Endothelial cell of umbilical vein (primary cell): ENCODE data around the gene CHST14. TPM values are rescaled to one million over a fixed set of nuclear protein-coding genes. Genes with fewer than 3 reads are reported as not detected.

ENCODE experiments used
- BruUV-seq: library from RNA; stranded (reverse); fragments of 400-500 nt; replicated peaks from 2 replicates; lab custom pipeline; 2021; lab: Mats Ljungman, UMichigan
- CTCF ChIA-PET: fragments of 300-600, 350-600 bp; sonication (Branson Sonifier 250); formaldehyde crosslinking; loops from one replicate; lab custom pipeline; 2021; ENCODE audit warnings: antibody characterized with exemption, inconsistent platforms; lab: Charles Lee
- POLR2A ChIA-PET: fragments of 300-600, 350-600 bp; sonication (Branson Sonifier 250); formaldehyde crosslinking; loops from one replicate; lab custom pipeline; 2021; ENCODE audit warnings: antibody characterized with exemption, inconsistent platforms; lab: Charles Lee
- DNase-seq: peaks from one replicate; pipeline ENCODE4 v3.0.0-alpha.2; 2011; ENCODE audit warnings: low read depth, low spot score
- FAIRE-seq: peaks from 2 replicates; lab custom pipeline; 2011; peaks lifted over from hg19 to GRCh38; lab: Jason Lieb, UNC
- H2AFZ ChIP-seq: 2 replicates; pipeline ENCODE4 v1.6.0; 2012; ENCODE audit warnings: low read depth, low read length, control low read depth, inconsistent platforms
- H3K27ac ChIP-seq: 2 replicates; pipeline ENCODE4 v1.5.1; 2011; ENCODE audit warnings: low read depth, mild to moderate bottlenecking, control low read depth, low read length, moderate library complexity; ENCODE audit not compliant: insufficient read depth
- H3K27me3 ChIP-seq, 2 experiments: 2 replicates each; pipeline versions ENCODE4 v1.6.0 to v1.6.1; 2011; ENCODE audit warnings: low read length in 2 of 2, mixed read lengths in 1 of 2; ENCODE audit not compliant: control insufficient read depth in 2 of 2, insufficient read depth in 2 of 2
- H3K36me3 ChIP-seq, 2 experiments: 2 replicates in 1 of 2; 3 replicates in 1 of 2; pipeline ENCODE4 v1.5.1; 2011; ENCODE audit warnings: low read length in 2 of 2, mild to moderate bottlenecking in 1 of 2, moderate library complexity in 1 of 2; ENCODE audit not compliant: control insufficient read depth in 2 of 2, insufficient read depth in 2 of 2; ENCODE audit errors: extremely low read depth in 1 of 2
- H3K4me1 ChIP-seq: 3 replicates; pipeline ENCODE4 v1.5.1; 2011; ENCODE audit warnings: mild to moderate bottlenecking, low read length; ENCODE audit not compliant: control insufficient read depth, insufficient read depth; ENCODE audit errors: extremely low read depth
- H3K4me2 ChIP-seq: 2 replicates; pipeline ENCODE4 v1.6.1; 2011; ENCODE audit warnings: low read length, control low read depth, mixed read lengths; ENCODE audit not compliant: insufficient read depth
- H3K4me3 ChIP-seq, 3 experiments: fragments of 200-600 bp in 1 of 3; sonication (generic), shearing (Covaris generic) in 1 of 3; replicated peaks in 1 of 3; 2 replicates each; pipeline ENCODE4 v1.5.1; 2011 to 2016; ENCODE audit warnings: control low read depth in 3 of 3, low read length in 3 of 3, mild to moderate bottlenecking in 2 of 3, inconsistent platforms in 1 of 3, low read depth in 1 of 3, moderate library complexity in 1 of 3; ENCODE audit not compliant: insufficient read depth in 1 of 3
- H3K79me2 ChIP-seq: 2 replicates; pipeline ENCODE4 v1.6.0; 2012; ENCODE audit warnings: low read length, inconsistent platforms; ENCODE audit not compliant: control insufficient read depth, insufficient read depth
- H3K9ac ChIP-seq: replicated peaks from 2 replicates; pipeline ENCODE3; 2011; ENCODE audit warnings: low read length, control low read depth; ENCODE audit not compliant: insufficient read depth; ENCODE audit errors: extremely low read depth
- H3K9me1 ChIP-seq: replicated peaks from 3 replicates; pipeline ENCODE4 v1.6.0; 2011; ENCODE audit warnings: mild to moderate bottlenecking, low read length; ENCODE audit not compliant: control insufficient read depth, insufficient read depth; ENCODE audit errors: extremely low read depth
- H3K9me3 ChIP-seq: replicated peaks from 2 replicates; pipeline ENCODE4 v1.5.1; 2012; ENCODE audit warnings: low read length, inconsistent platforms; ENCODE audit not compliant: control insufficient read depth, insufficient read depth
- H4K20me1 ChIP-seq: replicated peaks from 2 replicates; pipeline ENCODE3; 2011; ENCODE audit warnings: mild to moderate bottlenecking, low read length; ENCODE audit not compliant: control insufficient read depth, insufficient read depth; ENCODE audit errors: extremely low read depth
- CTCF ChIP-seq, 2 donors: IDR thresholded peaks; 1 replicate in 1 of 2; 2 replicates in 1 of 2; pipeline ENCODE4 v1.5.1; 2011; ENCODE audit warnings: low read length in 2 of 2, mild to moderate bottlenecking in 2 of 2, moderate library complexity in 2 of 2, control low read depth in 1 of 2, inconsistent platforms in 1 of 2, low read depth in 1 of 2; ENCODE audit not compliant: insufficient read depth in 1 of 2; ENCODE audit errors: extremely low read depth in 1 of 2
- EZH2 ChIP-seq: IDR thresholded peaks from 2 replicates; pipeline ENCODE4 v1.6.1; 2012; ENCODE audit warnings: borderline replicate concordance, low read depth, mild to moderate bottlenecking, moderate library complexity, low read length, inconsistent platforms; ENCODE audit not compliant: severe bottlenecking
- FOS ChIP-seq: IDR thresholded peaks from 2 replicates; pipeline ENCODE4 v1.6.1; 2011; ENCODE audit warnings: mild to moderate bottlenecking, low read length, moderate library complexity, borderline replicate concordance; ENCODE audit not compliant: insufficient read depth
- GATA2 ChIP-seq: IDR thresholded peaks from 2 replicates; pipeline ENCODE4 v1.7.0; 2011; ENCODE audit warnings: low read depth, mild to moderate bottlenecking, moderate library complexity, mixed read lengths, low read length; ENCODE audit not compliant: insufficient read length, insufficient read depth
- JUN ChIP-seq: IDR thresholded peaks from 2 replicates; pipeline ENCODE4 v1.6.1; 2011; ENCODE audit warnings: borderline replicate concordance, low read depth; ENCODE audit not compliant: insufficient read length, insufficient read depth
- MAX ChIP-seq: IDR thresholded peaks from 2 replicates; pipeline ENCODE4 v1.6.1; 2011; ENCODE audit not compliant: insufficient read depth, insufficient read length
- MYC ChIP-seq: IDR thresholded peaks from one replicate; pipeline ENCODE4 v1.6.1; 2011; ENCODE audit warnings: mild to moderate bottlenecking, low read depth, low read length
- POLR2A ChIP-seq: IDR thresholded peaks from 2 replicates; pipeline ENCODE4 v1.6.1; 2012; ENCODE audit warnings: low read depth, mild to moderate bottlenecking, control low read depth, low read length
- POLR2AphosphoS5 ChIP-seq: IDR thresholded peaks from 2 replicates; pipeline ENCODE4 v1.6.1; 2012; ENCODE audit warnings: low read depth, mild to moderate bottlenecking, control low read depth, low read length, moderate library complexity; ENCODE audit not compliant: insufficient read depth
- dilution Hi-C: fragments of 300-500 bp; cut with MboI; formaldehyde crosslinking; loops from one replicate; pipeline ENCODE4 v1.15.0; 2019; ENCODE audit warnings: low sequenced_read_pairs; ENCODE audit not compliant: extremely low pct_ligation_motif_present
- intact Hi-C: fragments of 100-400 bp; cut with micrococcal nuclease; formaldehyde crosslinking; loops from one replicate; pipeline ENCODE4 v1.10.0; 2022
- polyA plus RNA-seq, 4 experiments: library from polyadenylated mRNA; depleted of rRNA in 3 of 4; stranded (reverse) in 3 of 4; unstranded in 1 of 4; fragments of >200 nt; gene quantifications; 2 replicates each; pipeline versions ENCODE4 v1.2.1 to v1.2.3, GENCODE V29; 2011 to 2012; ENCODE audit warnings: missing spikeins in 1 of 4
- total RNA-seq: library from RNA; stranded (reverse); gene quantifications from 2 replicates; pipeline ENCODE4 v1.2.3, GENCODE V29; 2021

CHST14 gene
- total and polyA plus RNA-seq, 2 donors (not counting 3 experiments of a cell fraction or from before 2014, with no cell fraction given): 35.1 to 49.2 TPM

- H4K20me1 ChIP-seq: peaks cover 3% of the 10 kb centered on the region
- CTCF ChIA-PET: no interaction called here
- dilution Hi-C loops: no loop called here
- H3K9me1 ChIP-seq: no peaks in the 10 kb centered on the region
- no peak overlapping the region for H3K9ac ChIP-seq
- H3K4me2 ChIP-seq: no peak overlapping the region
- no peaks in the 10 kb centered on the region for H3K4me1 ChIP-seq
- no peak overlapping the region for H3K4me3 ChIP-seq
- no peak for FAIRE-seq
- BruUV-seq: no TSS peak
- no peak overlapping the region for H2AFZ ChIP-seq
- intact Hi-C loops: no loop called here
- TF ChIP-seq FOS (no peak), EZH2 (no peak), GATA2 (no peak), MAX (no peak), POLR2A (no peak), JUN (no peak), POLR2AphosphoS5 (no peak), MYC (no peak), CTCF (IDR thresholded peaks at IDR 0.05; ENCODE audit: extremely low read depth in 1 of 2, insufficient read depth in 1 of 2, low read depth in 1 of 2, low read length in 2 of 2) (no peak)
- POLR2A ChIA-PET: no interaction called here
- H3K9me3 ChIP-seq: no peaks in the 10 kb centered on the region
- H3K79me2 ChIP-seq: peaks cover 7% of the 10 kb centered on the region
- DNase-seq: no peak
- H3K27ac ChIP-seq: no peak overlapping the region
- no peaks in the 10 kb centered on the region for H3K27me3 ChIP-seq
- H3K36me3 ChIP-seq: peaks cover 0 to 26% of the 10 kb centered on the region in 2 experiments
Measured at GRCh38 chr15:40459391-40460015, 11.3 kb upstream of the CHST14 start.
